ENCODE data around the gene SLC35B2. TPM values are rescaled to one million over a fixed set of nuclear protein-coding genes. Genes with fewer than 3 reads are reported as not detected.
A peak's percentile ranks its signal among the peaks of the same experiment; 100 is the strongest.

Gene SLC35B2
- total RNA-seq, 2 donors from 2014 or later = 42.7 to 52.2 TPM

DNA sequence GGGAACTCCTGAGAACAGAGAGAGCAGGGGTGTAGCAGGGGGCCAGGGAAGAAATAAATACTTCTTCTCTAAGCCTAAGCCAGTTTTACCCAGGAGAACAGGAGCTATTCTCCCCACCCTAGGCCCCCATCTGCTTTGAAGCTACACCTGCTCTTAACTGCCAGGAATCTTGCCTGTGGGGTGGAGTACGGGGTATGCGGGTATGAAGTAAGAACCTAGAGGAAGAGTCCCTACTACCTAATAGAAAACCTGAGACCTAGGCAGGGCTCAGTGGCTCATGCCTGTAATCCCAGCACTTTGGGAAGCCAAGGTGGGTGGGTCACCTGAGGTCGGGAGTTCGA is 32.4 kb downstream of the SLC35B2 start:
- Histone ChIP-seq H3K36me3 (no peaks in the 10 kb centered on the region), H3K27me3 (no peaks in the 10 kb centered on the region), H3K9me3 (no peaks in the 10 kb centered on the region), H3K27ac (no peak overlapping the region), H3K4me1 (peaks cover 7% of the 10 kb centered on the region), H3K9ac (ENCODE audit: low read depth in 2 of 2, low read length in 2 of 2) (peak overlapping the region in 1 of 2 donors; percentile 62), H3K4me3 (no peak overlapping the region)
- no peak for DNase-seq
- TF ChIP-seq, protein P1, sequence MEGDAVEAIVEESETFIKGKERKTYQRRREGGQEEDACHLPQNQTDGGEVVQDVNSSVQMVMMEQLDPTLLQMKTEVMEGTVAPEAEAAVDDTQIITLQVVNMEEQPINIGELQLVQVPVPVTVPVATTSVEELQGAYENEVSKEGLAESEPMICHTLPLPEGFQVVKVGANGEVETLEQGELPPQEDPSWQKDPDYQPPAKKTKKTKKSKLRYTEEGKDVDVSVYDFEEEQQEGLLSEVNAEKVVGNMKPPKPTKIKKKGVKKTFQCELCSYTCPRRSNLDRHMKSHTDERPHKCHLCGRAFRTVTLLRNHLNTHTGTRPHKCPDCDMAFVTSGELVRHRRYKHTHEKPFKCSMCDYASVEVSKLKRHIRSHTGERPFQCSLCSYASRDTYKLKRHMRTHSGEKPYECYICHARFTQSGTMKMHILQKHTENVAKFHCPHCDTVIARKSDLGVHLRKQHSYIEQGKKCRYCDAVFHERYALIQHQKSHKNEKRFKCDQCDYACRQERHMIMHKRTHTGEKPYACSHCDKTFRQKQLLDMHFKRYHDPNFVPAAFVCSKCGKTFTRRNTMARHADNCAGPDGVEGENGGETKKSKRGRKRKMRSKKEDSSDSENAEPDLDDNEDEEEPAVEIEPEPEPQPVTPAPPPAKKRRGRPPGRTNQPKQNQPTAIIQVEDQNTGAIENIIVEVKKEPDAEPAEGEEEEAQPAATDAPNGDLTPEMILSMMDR (IDR thresholded peaks at IDR 0.05) = no peak
- intact Hi-C loops (cut with DNase I) = no loop called here

DNA sequence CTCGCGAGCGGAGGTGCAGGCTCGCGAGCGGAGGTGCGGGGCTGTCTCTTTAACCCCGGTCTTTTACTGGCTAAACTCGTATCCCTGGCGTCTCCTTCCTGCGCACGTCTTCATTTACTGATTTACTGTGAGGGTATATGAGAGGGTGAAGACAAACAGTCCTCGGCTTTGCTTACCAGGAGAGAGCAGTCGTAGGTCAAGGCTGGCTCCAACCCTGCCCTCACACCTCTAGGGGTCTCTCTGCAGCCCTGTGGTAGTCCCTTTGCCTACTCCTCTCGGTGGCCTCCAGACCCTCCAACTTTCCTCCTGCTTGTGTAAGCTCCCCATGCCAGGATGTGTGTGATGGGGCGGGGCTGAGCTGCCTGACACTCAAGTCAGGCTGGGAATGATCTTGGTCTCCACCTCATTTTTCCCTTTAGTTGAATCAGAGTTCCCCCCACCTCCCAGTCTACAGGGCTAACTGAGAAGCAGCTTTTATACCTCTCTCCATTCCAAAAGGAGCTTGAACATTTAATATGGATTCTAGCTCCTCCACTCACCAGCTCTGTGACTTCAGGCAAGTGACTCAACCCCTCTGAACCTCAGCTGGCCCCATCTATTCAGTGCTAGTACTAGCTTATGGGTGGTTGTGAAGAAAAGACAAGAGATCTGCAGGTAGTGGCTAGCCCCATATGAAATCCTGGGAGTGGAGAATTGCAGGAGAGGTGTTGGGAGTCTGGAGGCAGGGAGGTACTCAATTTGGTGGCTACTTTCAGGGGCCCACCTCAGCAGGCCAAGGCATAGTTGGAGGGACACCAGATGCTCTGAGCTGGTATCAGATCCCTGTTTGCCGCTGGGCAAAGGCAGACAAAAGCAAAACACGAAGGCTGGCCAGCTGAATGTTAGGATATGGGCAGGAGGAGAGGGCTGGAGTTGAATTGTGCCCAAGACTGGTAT is 33.0 kb downstream of the SLC35B2 start:
- DNase-seq = no peak
- peak overlapping the region; percentile 67 for H3K4me3 ChIP-seq
- H3K9me3 ChIP-seq = no peaks in the 10 kb centered on the region
- peaks cover 7% of the 10 kb centered on the region for H3K4me1 ChIP-seq
- H3K9ac ChIP-seq (ENCODE audit: low read depth in 2 of 2, low read length in 2 of 2) = peak overlapping the region; percentile 61 to 62
- intact Hi-C loops (cut with DNase I) = no loop called here
- no peaks in the 10 kb centered on the region for H3K27me3 ChIP-seq
- TF ChIP-seq, protein P1 (IDR thresholded peaks at IDR 0.05) = no peak
- H3K27ac ChIP-seq = no peak overlapping the region
- no peaks in the 10 kb centered on the region for H3K36me3 ChIP-seq

DNA sequence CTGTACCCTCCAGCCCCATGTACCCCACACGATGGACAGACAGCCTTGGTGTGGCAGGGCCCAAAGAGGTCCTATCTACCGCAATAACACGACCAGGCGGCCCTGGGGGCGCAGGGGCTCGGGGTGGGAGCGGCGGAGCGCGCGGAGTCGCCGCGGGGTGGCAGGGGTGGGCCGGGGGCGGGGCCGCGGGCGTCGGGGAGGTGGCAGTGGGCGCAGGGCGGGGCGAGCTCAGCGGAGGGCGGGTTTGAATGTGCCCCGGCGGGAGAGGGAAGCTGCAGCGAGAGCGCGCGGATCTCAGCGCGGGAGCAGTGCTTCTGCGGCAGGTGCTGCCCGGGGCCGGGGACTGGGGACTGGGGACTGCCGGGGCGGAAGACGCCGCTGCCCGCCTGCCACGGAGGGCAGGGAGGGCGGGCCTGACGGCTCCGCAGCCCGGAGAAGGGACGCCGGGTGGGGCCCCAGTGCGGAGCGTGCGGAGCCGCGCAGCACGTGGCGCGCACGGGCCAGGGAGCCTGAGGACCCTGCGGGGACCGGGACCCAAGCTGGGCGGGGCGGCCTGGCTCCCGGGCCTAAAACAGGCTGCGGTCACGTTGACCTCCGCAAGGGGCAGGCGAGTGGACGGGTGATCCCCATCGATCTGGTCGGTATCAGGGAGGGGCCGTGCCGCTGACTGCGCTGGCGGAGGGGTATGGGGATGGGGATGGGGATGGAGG is 33.9 kb downstream of the SLC35B2 start, which contains the start of gene SLC29A1:
Gene SLC29A1 (plus strand): TSS at position 277 of the 710 bp plus-strand sequence. CDS start 3,719 bp downstream, outside the sequence.
- Histone ChIP-seq H3K4me1 (peaks cover 7% of the 10 kb centered on the region), H3K27ac (peak within 1 kb of the TSS; percentile 27), H3K9me3 (no peaks in the 10 kb centered on the region), H3K27me3 (no peaks in the 10 kb centered on the region), H3K4me3 (peak within 1 kb of the TSS; percentile 67), H3K9ac (ENCODE audit: low read depth in 2 of 2, low read length in 2 of 2) (peak within 1 kb of the TSS; percentile 62 to 64), H3K36me3 (no peaks in the 10 kb centered on the region)
- DNase-seq = peak; percentile 87
- TF ChIP-seq, protein P1 (IDR thresholded peaks at IDR 0.05) = no peak
- intact Hi-C loops (cut with DNase I) = no loop called here

DNA sequence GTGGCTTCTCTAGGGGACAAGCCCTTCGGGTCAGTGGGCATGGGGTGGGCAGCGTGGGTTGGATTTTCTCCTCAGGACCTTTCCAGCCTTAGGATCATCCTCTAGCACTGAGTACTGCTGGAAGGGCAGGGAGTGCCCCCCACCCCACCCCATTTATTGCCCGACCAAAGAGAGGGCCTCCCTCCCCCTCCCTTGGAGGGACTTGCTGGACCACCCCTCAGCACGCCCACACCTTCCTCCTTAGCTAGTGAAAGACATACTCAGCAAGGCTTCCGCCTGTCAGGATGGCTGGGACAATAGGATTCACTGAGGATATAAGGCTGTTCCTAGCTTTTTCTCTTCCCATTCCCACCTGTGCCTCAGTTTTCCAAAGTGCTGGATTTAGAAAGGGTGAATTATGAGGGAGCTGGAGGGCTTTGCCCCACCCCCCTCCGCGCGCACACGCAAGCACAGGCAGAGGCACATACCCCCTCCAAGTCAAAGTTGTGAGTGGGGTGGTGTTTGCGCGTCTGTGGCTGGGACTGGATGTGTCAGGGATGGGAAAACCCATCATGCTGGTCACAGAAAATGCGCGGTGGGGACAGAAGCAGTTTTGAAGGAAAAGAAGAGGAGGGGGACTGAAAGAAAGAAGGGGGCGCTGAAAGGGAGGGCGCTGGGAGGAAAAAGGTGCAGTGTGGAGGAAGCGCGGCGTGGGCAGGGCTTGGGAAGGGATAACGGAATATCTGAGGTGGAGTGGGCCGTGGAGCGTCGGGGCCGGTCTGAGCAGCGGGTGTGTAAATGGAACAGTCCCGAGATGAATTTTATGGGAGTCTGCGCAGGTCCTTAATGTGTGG is 34.6 kb downstream of the SLC35B2 start:
- DNase-seq = no peak
- intact Hi-C loops (cut with DNase I) = no loop called here
- H3K4me3 ChIP-seq = peak overlapping the region; percentile 67

More for the DNA sequence above, 34.6 kb downstream of the SLC35B2 start:
- Histone ChIP-seq H3K4me1 (peaks cover 7% of the 10 kb centered on the region), H3K27ac (peak overlapping the region; percentile 27), H3K27me3 (no peaks in the 10 kb centered on the region), H3K9ac (ENCODE audit: low read depth in 2 of 2, low read length in 2 of 2) (peak overlapping the region; percentile 55 to 64), H3K36me3 (no peaks in the 10 kb centered on the region), H3K9me3 (no peaks in the 10 kb centered on the region)
- TF ChIP-seq, protein P1 (IDR thresholded peaks at IDR 0.05) = no peak

All from colonic mucosa (tissue), 4 donors.